MCF 10A (cell line): ENCODE data around the gene ADAM15. TPM values are rescaled to one million over a fixed set of nuclear protein-coding genes. Genes with fewer than 3 reads are reported as not detected.

ENCODE experiments used
- BruUV-seq: library from RNA; stranded (reverse); fragments of 400-500 nt; replicated peaks from 2 replicates; lab custom pipeline; 2021; lab: Mats Ljungman, UMichigan
- CTCF ChIA-PET: fragments of 300-600 bp; sonication (Branson Sonifier 250); formaldehyde crosslinking; extraction: SDS; loops from one replicate; lab custom pipeline; 2021; ENCODE audit warnings: antibody characterized with exemption, inconsistent platforms; lab: Yijun Ruan, JAX
- POLR2A ChIA-PET: fragments of 300-600, 350-650 bp; sonication (Branson Sonifier 250); formaldehyde crosslinking; extraction: SDS; loops from one replicate; lab custom pipeline; 2020; ENCODE audit warnings: antibody characterized with exemption, inconsistent platforms; lab: Yijun Ruan, JAX
- DNase-seq: peaks from one replicate; pipeline ENCODE4 v3.0.0-alpha.2; 2018; ENCODE audit not compliant: unreplicated experiment
- H3K27ac Mint-ChIP-seq: one replicate; pipeline ENCODE4 v1.8.0; 2022; ENCODE audit warnings: mild to moderate bottlenecking, low read depth, mixed read lengths; ENCODE audit not compliant: unreplicated experiment
- H3K27me3 Mint-ChIP-seq: one replicate; pipeline ENCODE4 v1.8.0; 2022; ENCODE audit warnings: mixed read lengths; ENCODE audit not compliant: insufficient read depth, unreplicated experiment
- H3K36me3 Mint-ChIP-seq: one replicate; pipeline ENCODE4 v1.8.0; 2022; ENCODE audit warnings: mild to moderate bottlenecking, moderate library complexity, mixed read lengths; ENCODE audit not compliant: insufficient read depth, unreplicated experiment
- H3K4me1 Mint-ChIP-seq: one replicate; pipeline ENCODE4 v1.8.0; 2022; ENCODE audit warnings: mixed read lengths; ENCODE audit not compliant: insufficient read depth, unreplicated experiment
- H3K4me3 Mint-ChIP-seq: one replicate; pipeline ENCODE4 v1.8.0; 2022; ENCODE audit warnings: mild to moderate bottlenecking, moderate library complexity, mixed read lengths; ENCODE audit not compliant: unreplicated experiment
- H3K9me3 Mint-ChIP-seq: one replicate; pipeline ENCODE4 v1.8.0; 2022; ENCODE audit warnings: mixed read lengths; ENCODE audit not compliant: unreplicated experiment
- CTCF ChIP-seq: fragments of 200-600 bp; IDR thresholded peaks from one replicate; pipeline ENCODE4 v1.8.0; 2022; ENCODE audit warnings: antibody characterized with exemption, mild to moderate bottlenecking; ENCODE audit not compliant: unreplicated experiment
- intact Hi-C: fragments of 100-400 bp; cut with micrococcal nuclease; formaldehyde crosslinking; loops from 2 replicates; pipeline ENCODE4 v1.14.1; 2022
- total RNA-seq: library from RNA; stranded (reverse); gene quantifications from 2 replicates; pipeline ENCODE4 v1.2.3, GENCODE V29; 2022

ADAM15 gene
- total RNA-seq, 1 experiment from 2014 or later: 385 TPM

GRCh38 chr1:155061381-155062150, 10.4 kb downstream of the ADAM15 start:
- H3K27me3 Mint-ChIP-seq: no peaks in the 10 kb centered on the region
- H3K4me1 Mint-ChIP-seq: peaks cover 31% of the 10 kb centered on the region
- DNase-seq: peak; percentile 93
- no peak overlapping the region for H3K27ac Mint-ChIP-seq
- H3K36me3 Mint-ChIP-seq: peaks cover 58% of the 10 kb centered on the region
- ChIA-PET CTCF (interaction anchor here (0.5 to 13.1 kb wide), 41 partner anchors 9 to 502 kb away, joined by 3 to 231 read pairs (median 4); partner anchors contain the start of genes ADAM15, EFNA3, FLAD1 and PBXIP1), POLR2A (interaction anchor here (0.6 to 7.5 kb wide), 13 partner anchors 8 to 159 kb away, joined by 3 to 76 read pairs (median 4); partner anchors contain the start of genes ADAM15, CKS1B, FLAD1 and PBXIP1)
- intact Hi-C loops: loop anchor here (1.0 kb wide), 2 partner anchors 9 to 16 kb away; no protein-coding TSS in a partner anchor
- BruUV-seq: no TSS peak
- H3K4me3 Mint-ChIP-seq: no peak overlapping the region
- H3K9me3 Mint-ChIP-seq: no peaks in the 10 kb centered on the region
- peak; percentile 100 for TF ChIP-seq CTCF

GRCh38 chr1:155062151-155062686, 11.1 kb downstream of the ADAM15 start:
- Mint-ChIP-seq H3K36me3 (peaks cover 58% of the 10 kb centered on the region), H3K4me3 (no peak overlapping the region), H3K4me1 (peaks cover 31% of the 10 kb centered on the region), H3K9me3 (no peaks in the 10 kb centered on the region), H3K27ac (no peak overlapping the region), H3K27me3 (no peaks in the 10 kb centered on the region)
- DNase-seq: no peak
- CTCF ChIA-PET: interaction anchor here (0.5 to 13.1 kb wide), 33 partner anchors 10 to 393 kb away, joined by 3 to 231 read pairs (median 5); partner anchors contain the start of genes ADAM15, EFNA3, FLAD1 and PBXIP1
- POLR2A ChIA-PET: interaction anchor here (0.6 to 7.5 kb wide), 14 partner anchors 9 to 160 kb away, joined by 3 to 76 read pairs (median 6); partner anchors contain the start of genes ADAM15, CKS1B, FLAD1 and PBXIP1
- intact Hi-C loops: no loop called here
- TF ChIP-seq CTCF: no peak
- no TSS peak for BruUV-seq

GRCh38 chr1:155062702-155063411, 11.7 kb downstream of the ADAM15 start:
- ChIA-PET POLR2A (interaction anchor here (0.6 to 7.5 kb wide), 12 partner anchors 10 to 126 kb away, joined by 3 to 76 read pairs (median 7); partner anchors contain the start of genes ADAM15, CKS1B, EFNA3 and PMVK), CTCF (interaction anchor here (4.5 to 13.1 kb wide), 4 partner anchors 10 to 22 kb away, joined by 27 to 231 read pairs (median 38); partner anchors contain the start of gene ADAM15)
- Mint-ChIP-seq H3K4me1 (peaks cover 31% of the 10 kb centered on the region), H3K27ac (peak overlapping the region; percentile 3), H3K27me3 (no peaks in the 10 kb centered on the region), H3K4me3 (peak overlapping the region; percentile 81), H3K36me3 (peaks cover 58% of the 10 kb centered on the region), H3K9me3 (no peaks in the 10 kb centered on the region)
- TF ChIP-seq CTCF: peak; percentile 35
- DNase-seq: no peak
- intact Hi-C loops: loop anchor here (1.0 kb wide), 1 partner anchor 21 kb away; no protein-coding TSS in a partner anchor
- no TSS peak for BruUV-seq
